Adrenal gland (tissue), 12 donors: ENCODE data around the gene SAMD4B. TPM values are rescaled to one million over a fixed set of nuclear protein-coding genes. Genes with fewer than 3 reads are reported as not detected.
A peak's percentile ranks its signal among the peaks of the same experiment; 100 is the strongest.
"Not testable (repeated sequence)": the region's sequence is repeated elsewhere in the genome, so short reads cannot be mapped to it uniquely, and the experiment has no call there.

Experiments used
- DNase-seq, 7 donors: peaks; one replicate each; pipeline ENCODE4 v3.0.0-alpha.2; 2019 to 2020
- H3K27ac ChIP-seq, 5 donors: fragments of 200-600 bp; sonication (generic) in 4 of 5; 1 replicate in 3 of 5; 2 replicates in 2 of 5; pipeline versions ENCODE4 v1.5.1 to v1.8.0; 2016 to 2020; ENCODE audit warnings: mild to moderate bottlenecking in 1 of 5
- H3K27me3 ChIP-seq: fragments of 200-600 bp; 2 replicates; pipeline ENCODE4 v1.8.0; 2021
- H3K36me3 ChIP-seq, 2 donors: fragments of 200-600 bp; replicated peaks in 1 of 2; 1 replicate in 1 of 2; 2 replicates in 1 of 2; pipeline versions ENCODE4 v1.5.1 to v1.8.0; 2018 to 2022
- H3K4me1 ChIP-seq, 2 donors: fragments of 200-600 bp; replicated peaks in 1 of 2; 1 replicate in 1 of 2; 2 replicates in 1 of 2; pipeline versions ENCODE4 v1.5.1 to v1.8.0; 2018 to 2021
- H3K4me3 ChIP-seq, 4 donors: fragments of 200-600 bp; sonication (generic) in 3 of 4; one replicate each; pipeline ENCODE4 v1.5.1; 2016 to 2018
- H3K9me3 ChIP-seq, 3 donors: fragments of 200-600 bp; sonication (generic) in 1 of 3; replicated peaks in 1 of 3; 1 replicate in 2 of 3; 2 replicates in 1 of 3; pipeline versions ENCODE4 v1.5.1 to v1.8.0; 2016 to 2021
- POLR2A ChIP-seq, 2 donors: fragments of 450-650 bp; IDR thresholded peaks; one replicate each; pipeline ENCODE4 v1.6.1; 2017; ENCODE audit warnings: antibody characterized with exemption in 2 of 2, mild to moderate bottlenecking in 2 of 2, moderate library complexity in 1 of 2
- WGBS, 4 donors: extraction: QIAGEN DNeasy Blood & Tissue Kit in 2 of 4; methylation state at CpG; one replicate each; pipeline versions ENCODE4 v1.1.5 to v1.1.7; 2013 to 2017; 5-methylcytosine and 5-hydroxymethylcytosine counted together
- intact Hi-C, 2 donors: fragments of 100-400 bp; cut with DNase I; formaldehyde crosslinking; loops; one replicate each; pipeline versions ENCODE4 v1.14.1 to v1.15.0; 2022 to 2023
- polyA plus RNA-seq, 3 donors: library from polyadenylated mRNA; stranded (reverse); fragments of 200-250 nt in 2 of 3; fragments of 350-450 nt in 1 of 3; fragmentation: Illumina TruSeq in 1 of 3; extraction: RNeasy Lipid Tissue Mini Kit (QIAGEN cat#74804) in 1 of 3; gene quantifications; one replicate each; pipeline ENCODE4 v1.2.3, GENCODE V29; 2013 to 2014
- total RNA-seq, 9 donors: library from RNA; depleted of rRNA in 4 of 9; stranded (reverse); fragments of >200 nt in 4 of 9; fragments of 120-200 nt in 1 of 9; fragmentation: NEBNext Ultra II Directional in 1 of 9; extraction: Animal tissue kit (Norgen Biotek cat#: 25700) in 1 of 9; gene quantifications; one replicate each; pipeline versions ENCODE4 v1.1.0 to v1.2.4, GENCODE V29; 2013 to 2023
- TF ChIP-seq, protein P1 (sequence below), 6 experiments: fragments of 450-650 bp in 4 of 6; fragments of 200-600 bp in 2 of 6; sonication (generic) in 1 of 6; IDR thresholded peaks; 1 replicate in 5 of 6; 2 replicates in 1 of 6; pipeline versions ENCODE4 v1.5.1 to v1.8.0; 2016 to 2021; ENCODE audit warnings: antibody characterized with exemption in 6 of 6, mild to moderate bottlenecking in 2 of 6, moderate library complexity in 1 of 6
- donor health status: healthy with polysubstance abuse.
- donor health status: Bipolar disorder and iron deficiency.
- donor health status: DM: yes; HTN: yes; CAD: no.
- donor health status: DM: no; HTN: no; CAD: no.
- donor health status: DM: no; HTN: no; CAD: no.
- donor health status: DM: yes; HTN: yes; CAD: no.

Gene SAMD4B
- total and polyA plus RNA-seq, 12 donors: 37.9 to 280 (median 98.6) TPM

GRCh38 chr19:39308531-39309304 lies 33.5 kb upstream of the SAMD4B start:
- DNase-seq: peak in 1 of 7 donors; percentile 13
- TF ChIP-seq, protein P1, sequence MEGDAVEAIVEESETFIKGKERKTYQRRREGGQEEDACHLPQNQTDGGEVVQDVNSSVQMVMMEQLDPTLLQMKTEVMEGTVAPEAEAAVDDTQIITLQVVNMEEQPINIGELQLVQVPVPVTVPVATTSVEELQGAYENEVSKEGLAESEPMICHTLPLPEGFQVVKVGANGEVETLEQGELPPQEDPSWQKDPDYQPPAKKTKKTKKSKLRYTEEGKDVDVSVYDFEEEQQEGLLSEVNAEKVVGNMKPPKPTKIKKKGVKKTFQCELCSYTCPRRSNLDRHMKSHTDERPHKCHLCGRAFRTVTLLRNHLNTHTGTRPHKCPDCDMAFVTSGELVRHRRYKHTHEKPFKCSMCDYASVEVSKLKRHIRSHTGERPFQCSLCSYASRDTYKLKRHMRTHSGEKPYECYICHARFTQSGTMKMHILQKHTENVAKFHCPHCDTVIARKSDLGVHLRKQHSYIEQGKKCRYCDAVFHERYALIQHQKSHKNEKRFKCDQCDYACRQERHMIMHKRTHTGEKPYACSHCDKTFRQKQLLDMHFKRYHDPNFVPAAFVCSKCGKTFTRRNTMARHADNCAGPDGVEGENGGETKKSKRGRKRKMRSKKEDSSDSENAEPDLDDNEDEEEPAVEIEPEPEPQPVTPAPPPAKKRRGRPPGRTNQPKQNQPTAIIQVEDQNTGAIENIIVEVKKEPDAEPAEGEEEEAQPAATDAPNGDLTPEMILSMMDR (IDR thresholded peaks at IDR 0.05): no peak
- Histone ChIP-seq H3K4me3 (no peak overlapping the region), H3K27ac (no peak overlapping the region), H3K9me3 (no peaks in the 10 kb centered on the region), H3K36me3 (no peaks in the 10 kb centered on the region), H3K27me3 (peaks cover 20% of the 10 kb centered on the region), H3K4me1 (peaks cover 0 to 4% of the 10 kb centered on the region in 2 donors)
- 45 to 55% (median 49%) methylated on average over 15 to 18 of the region's 18 CpGs for WGBS, 4 donors
- intact Hi-C loops: no loop called here

- H3K36me3 ChIP-seq, H3K9me3 ChIP-seq, H3K4me3 ChIP-seq, intact Hi-C loops, H3K4me1 ChIP-seq, DNase-seq, H3K27ac ChIP-seq: not testable (repeated sequence)
- WGBS, 4 donors: 96 to 97% (median 96%) methylated on average over 7 of the region's 7 CpGs
- H3K27me3 ChIP-seq: peaks cover 20% of the 10 kb centered on the region
Measured at GRCh38 chr19:39309305-39309670, 32.9 kb upstream of the SAMD4B start.

- H3K4me3 ChIP-seq: no peak overlapping the region
- H3K36me3 ChIP-seq: no peaks in the 10 kb centered on the region
- no peaks in the 10 kb centered on the region for H3K9me3 ChIP-seq
- intact Hi-C loops: no loop called here
- H3K27me3 ChIP-seq: peaks cover 20% of the 10 kb centered on the region
- peaks cover 0 to 4% of the 10 kb centered on the region in 2 donors for H3K4me1 ChIP-seq
- no peak overlapping the region for H3K27ac ChIP-seq
- TF ChIP-seq, protein P1 (IDR thresholded peaks at IDR 0.05): no peak
- no peak for TF ChIP-seq POLR2A (IDR thresholded peaks at IDR 0.05)
- DNase-seq: no peak
- WGBS, 4 donors: 70 to 78% (median 73%) methylated on average over 11 of the region's 11 CpGs
Measured at GRCh38 chr19:39310558-39311311, 31.5 kb upstream of the SAMD4B start.

DNA sequence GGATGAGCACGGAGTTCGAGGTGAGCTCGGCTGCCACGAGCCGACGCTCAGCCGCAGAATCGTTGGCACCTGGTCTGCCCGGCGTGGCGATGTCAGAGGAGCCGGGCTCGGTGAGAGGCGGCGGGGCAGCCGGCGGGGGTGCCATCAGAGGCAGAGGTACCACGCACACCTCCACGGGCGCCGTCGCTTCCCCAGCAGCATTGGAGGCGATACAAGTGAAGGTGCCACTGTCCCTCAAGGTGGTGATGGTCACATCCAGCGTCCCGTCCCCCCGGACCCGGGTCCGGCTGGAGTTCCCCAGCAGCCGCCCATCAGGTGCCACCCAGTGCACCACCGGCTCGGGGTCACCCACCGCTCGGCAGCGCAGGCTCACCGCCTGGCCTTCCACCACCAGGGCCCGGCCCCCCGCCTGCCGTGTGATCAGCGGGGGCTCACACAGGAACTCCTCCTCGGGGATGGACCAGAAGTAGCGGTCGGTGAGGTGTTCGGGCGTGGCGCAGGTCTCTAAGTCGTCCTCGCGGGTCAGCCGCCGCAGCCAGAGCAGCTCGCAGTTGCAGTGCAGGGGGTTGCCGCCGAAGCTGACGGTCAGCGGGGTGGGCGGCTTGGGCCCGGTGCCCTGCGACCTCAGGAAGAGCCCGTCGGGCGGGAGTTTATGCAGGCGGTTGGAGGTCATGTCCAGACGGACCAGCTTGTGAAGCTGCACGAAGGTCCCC lies 28.0 kb upstream of the SAMD4B start:
- Histone ChIP-seq H3K4me1 (no peaks in the 10 kb centered on the region), H3K4me3 (no peak overlapping the region), H3K27me3 (no peaks in the 10 kb centered on the region), H3K36me3 (no peaks in the 10 kb centered on the region), H3K9me3 (no peaks in the 10 kb centered on the region), H3K27ac (no peak overlapping the region)
- no peak for DNase-seq
- no peak for TF ChIP-seq POLR2A (IDR thresholded peaks at IDR 0.05)
- TF ChIP-seq, protein P1 (IDR thresholded peaks at IDR 0.05): no peak
- 94 to 95% (median 94%) methylated on average over 43 to 64 of the region's 64 CpGs for WGBS, 4 donors
- intact Hi-C loops: no loop called here
